CD4-positive, alpha-beta T cell (primary cell): Measurements from ENCODE around the gene TNRC18. TPM values are rescaled to one million over a fixed set of nuclear protein-coding genes. Genes with fewer than 3 reads are reported as not detected.

Experiments
- ATAC-seq: fragments of 200-7000 bp; cut with Tn5 transposase; one replicate; pipeline ENCODE4 v1.10.0; 2022; ENCODE audit warnings: mild to moderate bottlenecking; ENCODE audit not compliant: poor library complexity
- CTCF ChIA-PET: fragments of 350-600 bp; sonication (Branson Sonifier 250); formaldehyde crosslinking; loops from one replicate; lab custom pipeline; 2021; ENCODE audit warnings: antibody characterized with exemption, inconsistent platforms; lab: Charles Lee
- POLR2A ChIA-PET: fragments of 350-600 bp; sonication (Branson Sonifier 250); formaldehyde crosslinking; loops from one replicate; lab custom pipeline; 2021; ENCODE audit warnings: antibody characterized with exemption, inconsistent platforms; lab: Charles Lee
- DNase-seq, 14 experiments: peaks; one replicate each; pipeline ENCODE4 v3.0.0-alpha.2; 2013 to 2020; ENCODE audit warnings: mixed read lengths in 2 of 14
- H3K27ac ChIP-seq, 2 donors: one replicate each; pipeline versions ENCODE4 v1.5.1 to v1.7.0; 2013; ENCODE audit warnings: low read length in 2 of 2, low read depth in 1 of 2, mild to moderate bottlenecking in 1 of 2
- H3K27me3 ChIP-seq, 2 experiments: 1 replicate in 1 of 2; 2 replicates in 1 of 2; pipeline versions ENCODE4 v1.6.1 to v1.7.0; 2013; ENCODE audit warnings: low read length in 2 of 2, control low read depth in 1 of 2, mild to moderate bottlenecking in 1 of 2, moderate library complexity in 1 of 2; ENCODE audit not compliant: insufficient read depth in 2 of 2, control insufficient read depth in 1 of 2
- H3K36me3 ChIP-seq: one replicate; pipeline ENCODE4 v1.6.1; 2013; ENCODE audit warnings: low read length, control low read depth; ENCODE audit not compliant: insufficient read depth
- H3K4me1 ChIP-seq: one replicate; pipeline ENCODE4 v1.6.1; 2013; ENCODE audit warnings: low read length, control low read depth; ENCODE audit not compliant: insufficient read depth
- H3K4me3 ChIP-seq: one replicate; pipeline ENCODE4 v1.5.1; 2013; ENCODE audit warnings: mild to moderate bottlenecking, low read length, moderate library complexity
- H3K9me3 ChIP-seq, 2 experiments: 1 replicate in 1 of 2; 2 replicates in 1 of 2; pipeline versions ENCODE4 v1.6.1 to v1.7.0; 2013; ENCODE audit warnings: low read length in 2 of 2, mild to moderate bottlenecking in 2 of 2, control low read depth in 1 of 2, moderate library complexity in 1 of 2; ENCODE audit not compliant: control insufficient read depth in 1 of 2, insufficient read depth in 1 of 2
- H3K27ac Mint-ChIP-seq: one replicate; pipeline ENCODE4 v1.8.0; 2020; ENCODE audit warnings: mixed read lengths
- H3K27me3 Mint-ChIP-seq: one replicate; pipeline ENCODE4 v1.8.0; 2021; ENCODE audit warnings: mixed read lengths
- H3K36me3 Mint-ChIP-seq: one replicate; pipeline ENCODE4 v1.8.0; 2021; ENCODE audit warnings: low read depth, mixed read lengths
- H3K4me1 Mint-ChIP-seq: one replicate; pipeline ENCODE4 v1.8.0; 2021; ENCODE audit warnings: low read depth, mixed read lengths
- H3K4me3 Mint-ChIP-seq: one replicate; pipeline ENCODE4 v1.8.0; 2020; ENCODE audit warnings: mild to moderate bottlenecking, mixed read lengths
- H3K9me3 Mint-ChIP-seq: one replicate; pipeline ENCODE4 v1.8.0; 2020; ENCODE audit warnings: mixed read lengths
- CTCF ChIP-seq: fragments of 200-600 bp; IDR thresholded peaks from one replicate; pipeline ENCODE4 v1.8.0; 2022; ENCODE audit warnings: antibody characterized with exemption, mild to moderate bottlenecking
- intact Hi-C, 2 experiments: fragments of 100-400 bp; cut with DNase I in 1 of 2; cut with micrococcal nuclease in 1 of 2; formaldehyde crosslinking; loops; one replicate each; pipeline versions ENCODE4 v1.15.1 to v1.9.0; 2023 to 2025; cut with DNase I, micrococcal nuclease
- total RNA-seq, 174 experiments: library from RNA in 2 of 174; stranded (reverse) in 2 of 174; gene quantifications; one replicate each; pipeline ENCODE4 v1.2.3 and lab custom pipeline; 2021 to 2026

TNRC18 gene
- total RNA-seq, 2 experiments from 2014 or later, result 69.9 TPM

DNA sequence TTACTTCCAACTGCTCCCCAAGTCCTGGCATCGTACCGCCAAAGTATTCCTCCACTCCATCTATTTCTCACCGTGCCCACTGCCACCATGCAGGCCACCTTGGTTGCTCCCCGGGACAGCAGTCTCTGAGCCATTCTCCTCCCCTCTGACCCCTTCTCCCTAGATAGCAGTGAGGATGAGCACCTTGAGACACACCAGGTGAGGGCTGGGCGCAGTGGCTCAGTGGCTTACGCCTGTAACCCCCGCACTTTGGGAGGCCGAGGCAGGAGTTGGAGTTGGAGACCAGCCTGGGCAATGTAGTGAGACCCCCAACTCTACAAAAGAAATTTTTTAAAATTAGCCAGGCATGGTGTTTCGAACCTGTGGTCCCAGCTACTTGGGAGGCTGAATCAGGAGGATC is 136.7 kb downstream of the TNRC18 start:
- CTCF ChIA-PET, result no interaction called here
- no peak overlapping the region for H3K4me3 ChIP-seq
- no peaks in the 10 kb centered on the region for H3K4me1 Mint-ChIP-seq

DNA sequence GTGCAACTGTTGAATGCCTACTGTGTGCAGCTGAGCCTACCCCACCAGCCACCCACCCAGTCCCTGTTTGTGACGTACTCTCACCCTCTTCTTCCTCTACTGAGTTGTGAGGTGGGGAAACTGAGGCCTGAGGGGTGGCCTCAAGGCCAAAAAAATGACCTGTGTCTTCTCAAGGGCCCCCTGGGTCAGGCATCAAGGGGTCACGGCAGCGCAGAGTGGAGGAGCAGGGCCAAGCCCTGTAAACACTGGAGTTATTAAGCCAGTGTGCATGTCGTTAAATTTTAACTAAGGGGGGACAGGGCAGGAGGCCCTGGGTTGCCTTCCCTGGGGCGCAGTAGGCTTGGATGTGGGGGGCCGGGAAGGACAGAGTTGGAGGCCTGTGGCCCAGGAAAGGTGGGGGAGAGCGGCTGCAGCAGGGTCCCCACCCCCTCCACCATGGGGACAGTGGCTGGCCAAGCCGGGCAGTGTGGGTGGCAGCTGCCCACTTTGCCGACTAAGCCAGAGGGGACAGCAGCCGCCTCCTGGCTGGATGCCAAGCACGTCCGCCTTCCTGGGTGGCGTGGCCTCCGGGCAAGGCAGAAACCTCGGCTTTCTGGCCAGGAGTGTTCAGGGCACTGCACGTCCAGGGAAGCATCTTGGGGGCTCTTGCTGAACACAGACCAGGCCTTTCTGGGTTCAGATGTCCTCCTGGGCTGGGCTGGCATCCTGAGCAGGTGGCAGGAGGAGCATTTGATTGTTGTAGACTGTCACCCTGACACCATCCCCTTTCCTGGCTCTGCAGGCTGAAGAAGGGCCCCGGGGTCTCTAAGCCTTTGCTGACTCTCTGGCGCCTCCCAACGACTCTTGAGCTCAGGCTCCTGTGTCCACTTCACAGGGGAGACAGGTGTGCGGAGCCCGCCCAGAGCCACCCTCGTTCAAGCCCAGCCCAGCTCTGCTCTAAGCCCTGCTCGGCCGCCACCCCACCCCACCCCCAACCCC is 139.0 kb downstream of the TNRC18 start:
- ATAC-seq, result no peak
- H3K4me3 ChIP-seq, result no peak overlapping the region

More for the DNA sequence above, 136.7 kb downstream of the TNRC18 start:
- DNase-seq (no peak), ATAC-seq (no peak)
- Mint-ChIP-seq H3K27me3 (peaks cover 20% of the 10 kb centered on the region), H3K27ac (no peak overlapping the region), H3K9me3 (no peaks in the 10 kb centered on the region), H3K36me3 (no peaks in the 10 kb centered on the region), H3K4me3 (no peak overlapping the region)
- TF ChIP-seq CTCF, result no peak
- Histone ChIP-seq H3K27ac (no peak overlapping the region), H3K27me3 (peaks cover 4 to 7% of the 10 kb centered on the region in 2 experiments), H3K9me3 (peaks cover 0 to 16% of the 10 kb centered on the region in 2 experiments), H3K4me1 (peaks cover 7% of the 10 kb centered on the region), H3K36me3 (no peaks in the 10 kb centered on the region)
- intact Hi-C loops, result no loop called here
- POLR2A ChIA-PET, result no interaction called here

More for the DNA sequence above, 139.0 kb downstream of the TNRC18 start:
- ChIA-PET POLR2A (interaction anchor here (0.7 kb wide), 1 partner anchor 397 kb away, joined by 3 read pairs; no protein-coding TSS in a partner anchor), CTCF (no interaction called here)
- H3K27ac Mint-ChIP-seq, result no peak overlapping the region
- TF ChIP-seq CTCF, result no peak
- peaks cover 32% of the 10 kb centered on the region for H3K27me3 Mint-ChIP-seq
- peaks cover 7% of the 10 kb centered on the region for H3K4me1 ChIP-seq
- H3K36me3 ChIP-seq, result no peaks in the 10 kb centered on the region
- peaks cover 7 to 8% of the 10 kb centered on the region in 2 experiments for H3K27me3 ChIP-seq
- no peaks in the 10 kb centered on the region for H3K9me3 Mint-ChIP-seq
- intact Hi-C loops, result no loop called here
- H3K4me3 Mint-ChIP-seq, result no peak overlapping the region
- H3K36me3 Mint-ChIP-seq, result no peaks in the 10 kb centered on the region
- no peaks in the 10 kb centered on the region for H3K4me1 Mint-ChIP-seq
- peaks cover 0 to 16% of the 10 kb centered on the region in 2 experiments for H3K9me3 ChIP-seq
- no peak for DNase-seq
- H3K27ac ChIP-seq, result no peak overlapping the region
